ENCODE measurements around the gene EMC7. TPM values are rescaled to one million over a fixed set of nuclear protein-coding genes. Genes with fewer than 3 reads are reported as not detected.
"Not testable (repeated sequence)": the region's sequence is repeated elsewhere in the genome, so short reads cannot be mapped to it uniquely, and the experiment has no call there.

EMC7 gene
- total RNA-seq, 3 donors from 2014 or later = 35.0 to 47.5 (median 44.6) TPM

DNA sequence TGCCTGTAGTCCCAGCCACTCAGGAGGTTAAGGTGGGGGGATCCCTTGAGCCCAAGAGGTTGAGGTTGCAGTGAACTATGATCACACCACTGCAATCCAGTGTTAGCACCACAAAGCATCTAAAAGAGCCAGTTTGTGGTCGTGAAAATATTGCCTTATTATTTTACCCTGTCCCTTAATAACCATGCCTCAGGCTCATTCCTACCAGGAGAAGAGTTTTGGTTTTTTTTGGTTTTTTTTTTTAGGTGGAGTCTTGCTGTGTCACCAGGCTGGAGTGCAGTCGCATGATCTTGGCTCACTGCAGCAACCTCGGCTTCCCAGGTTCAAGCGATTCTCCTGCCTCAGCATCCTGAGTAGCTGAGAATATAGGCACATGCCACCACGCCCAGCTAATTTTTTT, 44.8 kb downstream of the EMC7 start:
- TF ChIP-seq, protein P1, sequence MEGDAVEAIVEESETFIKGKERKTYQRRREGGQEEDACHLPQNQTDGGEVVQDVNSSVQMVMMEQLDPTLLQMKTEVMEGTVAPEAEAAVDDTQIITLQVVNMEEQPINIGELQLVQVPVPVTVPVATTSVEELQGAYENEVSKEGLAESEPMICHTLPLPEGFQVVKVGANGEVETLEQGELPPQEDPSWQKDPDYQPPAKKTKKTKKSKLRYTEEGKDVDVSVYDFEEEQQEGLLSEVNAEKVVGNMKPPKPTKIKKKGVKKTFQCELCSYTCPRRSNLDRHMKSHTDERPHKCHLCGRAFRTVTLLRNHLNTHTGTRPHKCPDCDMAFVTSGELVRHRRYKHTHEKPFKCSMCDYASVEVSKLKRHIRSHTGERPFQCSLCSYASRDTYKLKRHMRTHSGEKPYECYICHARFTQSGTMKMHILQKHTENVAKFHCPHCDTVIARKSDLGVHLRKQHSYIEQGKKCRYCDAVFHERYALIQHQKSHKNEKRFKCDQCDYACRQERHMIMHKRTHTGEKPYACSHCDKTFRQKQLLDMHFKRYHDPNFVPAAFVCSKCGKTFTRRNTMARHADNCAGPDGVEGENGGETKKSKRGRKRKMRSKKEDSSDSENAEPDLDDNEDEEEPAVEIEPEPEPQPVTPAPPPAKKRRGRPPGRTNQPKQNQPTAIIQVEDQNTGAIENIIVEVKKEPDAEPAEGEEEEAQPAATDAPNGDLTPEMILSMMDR (IDR thresholded peaks at IDR 0.05) = no peak
- TF ChIP-seq POLR2A (IDR thresholded peaks at IDR 0.05) = no peak
- no peak for TF ChIP-seq POLR2AphosphoS5 (IDR thresholded peaks at IDR 0.05)
- intact Hi-C loops (cut with DNase I; ENCODE audit: low total_unique reads) = no loop called here
- H3K36me3 ChIP-seq = no peaks in the 10 kb centered on the region
- no peak overlapping the region for H3K4me3 ChIP-seq
- peak overlapping the region in 1 of 2 donors; percentile 15 for H3K27ac ChIP-seq
- no peaks in the 10 kb centered on the region for H3K4me1 ChIP-seq
- H3K27me3 ChIP-seq = no peaks in the 10 kb centered on the region
- no peaks in the 10 kb centered on the region for H3K9me3 ChIP-seq
- no peak for DNase-seq (ENCODE audit: low spot score in 2 of 2)

DNA sequence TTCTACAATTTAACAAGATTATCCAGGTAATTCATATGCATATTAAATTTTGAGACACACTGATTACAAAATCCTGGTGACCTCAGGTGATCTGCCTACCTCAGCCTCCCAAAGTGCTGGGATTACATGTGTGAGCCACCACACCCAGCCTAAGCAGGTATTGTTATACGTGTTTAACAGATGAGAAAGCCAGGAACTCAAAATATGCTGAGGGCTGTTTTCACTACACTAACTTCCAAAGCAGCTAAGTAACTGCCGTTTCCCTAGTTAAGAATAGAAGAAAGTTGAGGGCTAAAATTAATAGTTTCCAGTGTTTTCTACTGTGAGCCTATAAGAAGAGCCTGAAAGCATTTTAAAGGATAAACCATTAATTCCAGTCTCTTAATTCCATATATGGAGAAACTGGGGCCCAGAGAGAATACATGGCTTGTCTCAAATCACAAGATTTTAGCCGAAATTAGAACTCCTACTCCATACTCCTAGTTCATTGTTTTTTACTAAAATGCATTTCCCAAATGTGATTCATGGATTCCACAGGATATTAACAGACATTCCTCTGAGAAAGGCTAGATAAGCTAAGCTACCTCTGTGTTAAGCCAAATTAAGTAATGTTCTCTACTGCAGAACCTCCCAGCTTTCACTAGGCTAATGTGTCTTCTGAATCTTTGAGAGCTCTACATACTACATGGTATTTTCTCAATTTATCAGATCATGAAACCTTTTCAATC, 45.6 kb downstream of the EMC7 start:
- TF ChIP-seq, protein P1 (IDR thresholded peaks at IDR 0.05) = no peak
- TF ChIP-seq POLR2A (IDR thresholded peaks at IDR 0.05) (no peak), POLR2AphosphoS5 (IDR thresholded peaks at IDR 0.05) (no peak)
- intact Hi-C loops (cut with DNase I; ENCODE audit: low total_unique reads) = no loop called here
- Histone ChIP-seq H3K4me1 (no peaks in the 10 kb centered on the region), H3K36me3 (no peaks in the 10 kb centered on the region), H3K27me3 (no peaks in the 10 kb centered on the region), H3K4me3 (no peak overlapping the region), H3K9me3 (no peaks in the 10 kb centered on the region), H3K27ac (peak overlapping the region; percentile 8 to 66)
- no peak for DNase-seq (ENCODE audit: low spot score in 2 of 2)

DNA sequence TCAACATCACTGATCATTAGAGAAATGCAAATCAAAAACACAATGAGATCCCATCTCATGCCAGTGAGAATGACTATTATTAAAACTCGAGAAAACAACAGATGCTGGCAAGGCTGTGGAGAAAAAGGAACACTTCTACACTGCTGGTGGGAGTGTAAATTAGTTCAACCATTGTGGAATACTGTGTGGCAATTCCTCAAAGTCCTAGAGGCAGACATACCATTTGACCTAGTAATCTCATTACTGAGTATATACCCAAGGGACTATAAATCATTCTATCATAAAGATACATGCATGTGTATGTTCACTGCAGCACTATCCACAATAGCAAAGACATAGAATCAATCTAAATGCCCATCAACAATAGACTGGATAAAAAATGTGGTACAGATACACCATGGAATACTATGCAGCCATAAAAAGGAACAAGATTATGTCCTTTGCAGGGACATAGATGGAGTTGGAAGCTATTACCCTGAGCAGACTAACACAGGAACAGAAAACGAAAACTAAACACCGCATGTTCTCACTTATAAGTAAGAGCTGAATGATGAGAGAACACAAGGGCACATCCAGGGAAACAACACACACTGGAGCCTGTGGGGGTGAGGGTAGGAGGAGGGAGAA, 47.5 kb downstream of the EMC7 start:
- Histone ChIP-seq H3K27me3 (no peaks in the 10 kb centered on the region), H3K36me3 (no peaks in the 10 kb centered on the region), H3K4me1 (no peaks in the 10 kb centered on the region), H3K27ac (no peak overlapping the region), H3K4me3 (no peak overlapping the region), H3K9me3 (peaks cover 6% of the 10 kb centered on the region in 2 donors)
- DNase-seq (ENCODE audit: low spot score in 2 of 2) = no peak
- TF ChIP-seq POLR2AphosphoS5 (IDR thresholded peaks at IDR 0.05) = no peak
- TF ChIP-seq, protein P1 (IDR thresholded peaks at IDR 0.05) = no peak
- TF ChIP-seq POLR2A (IDR thresholded peaks at IDR 0.05) = no peak
- intact Hi-C loops (cut with DNase I; ENCODE audit: low total_unique reads) = no loop called here

DNA sequence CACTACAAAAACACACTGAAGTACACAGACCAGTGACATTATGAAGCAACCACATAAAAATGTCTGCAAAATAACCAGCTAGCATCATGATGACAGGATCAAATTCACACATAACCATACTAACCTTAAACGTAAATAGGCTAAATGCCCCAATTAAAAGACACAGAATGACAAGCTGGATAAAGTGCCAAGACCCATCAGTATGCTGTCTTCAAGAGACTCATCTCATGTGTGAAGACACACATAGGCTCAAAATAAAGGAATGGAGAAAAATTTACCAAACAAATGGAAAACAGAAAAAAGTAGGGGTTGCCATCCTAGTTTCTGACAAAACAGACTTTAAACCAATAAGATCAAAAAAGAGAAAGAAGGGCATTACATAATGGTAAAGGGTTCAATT, 51.3 kb downstream of the EMC7 start:
- intact Hi-C loops (cut with DNase I; ENCODE audit: low total_unique reads) = not testable (repeated sequence)

DNA sequence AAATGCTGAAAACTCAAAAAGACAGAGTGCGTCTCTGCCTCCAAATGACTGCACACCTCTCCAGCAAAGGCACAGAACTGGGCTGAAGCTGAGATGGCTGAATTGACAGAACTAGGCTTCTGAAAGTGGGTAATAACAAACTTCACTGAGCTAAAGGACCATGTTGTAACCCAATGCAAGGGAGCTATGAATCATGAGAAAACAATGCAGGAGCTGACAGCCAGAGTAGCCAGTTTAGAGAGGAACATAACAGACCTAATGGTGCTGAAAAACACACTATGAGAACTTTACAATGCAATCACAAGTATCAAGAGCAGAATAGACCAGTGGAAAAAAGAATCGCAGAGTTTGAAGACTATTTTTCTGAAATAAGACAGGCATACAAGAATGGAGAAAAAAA, 52.5 kb downstream of the EMC7 start:
- peaks cover 6% of the 10 kb centered on the region in 2 donors for H3K9me3 ChIP-seq
- no peaks in the 10 kb centered on the region for H3K27me3 ChIP-seq
- no peak overlapping the region for H3K27ac ChIP-seq
- no peaks in the 10 kb centered on the region for H3K36me3 ChIP-seq
- no peak for DNase-seq (ENCODE audit: low spot score in 2 of 2)
- H3K4me1 ChIP-seq = no peaks in the 10 kb centered on the region
- TF ChIP-seq POLR2AphosphoS5 (IDR thresholded peaks at IDR 0.05) = no peak
- TF ChIP-seq POLR2A (IDR thresholded peaks at IDR 0.05) = no peak
- TF ChIP-seq, protein P1 (IDR thresholded peaks at IDR 0.05) = no peak
- intact Hi-C loops (cut with DNase I; ENCODE audit: low total_unique reads) = no loop called here
- H3K4me3 ChIP-seq = no peak overlapping the region

More for the DNA sequence above, 51.3 kb downstream of the EMC7 start:
- not testable (repeated sequence) for H3K4me3 ChIP-seq; H3K4me1 ChIP-seq; H3K27ac ChIP-seq; H3K9me3 ChIP-seq; H3K27me3 ChIP-seq; DNase-seq (ENCODE audit: low spot score in 2 of 2); H3K36me3 ChIP-seq
